Fibroblast of villous mesenchyme (primary cell): ENCODE results near the gene CLEC7A. TPM values are rescaled to one million over a fixed set of nuclear protein-coding genes. Genes with fewer than 3 reads are reported as not detected.

Experiments used
- DNase-seq: peaks from one replicate; pipeline ENCODE4 v3.0.0-alpha.2; 2010; ENCODE audit warnings: low read depth
- H3K4me3 ChIP-seq: 2 replicates; pipeline ENCODE4 v1.5.1; 2011; ENCODE audit warnings: low read depth, mild to moderate bottlenecking, low read length
- total RNA-seq: library from RNA; depleted of rRNA; stranded (reverse); fragments of >200 nt; gene quantifications from 2 replicates; pipeline ENCODE4 v1.2.3, GENCODE V29; 2012
- TF ChIP-seq, protein P1 (sequence below): IDR thresholded peaks from 2 replicates; pipeline ENCODE4 v1.5.1; 2012; ENCODE audit warnings: low read depth, mild to moderate bottlenecking, low read length; ENCODE audit not compliant: insufficient read depth

CLEC7A gene
- total RNA-seq, 1 donor, result under 0.01 TPM

DNA sequence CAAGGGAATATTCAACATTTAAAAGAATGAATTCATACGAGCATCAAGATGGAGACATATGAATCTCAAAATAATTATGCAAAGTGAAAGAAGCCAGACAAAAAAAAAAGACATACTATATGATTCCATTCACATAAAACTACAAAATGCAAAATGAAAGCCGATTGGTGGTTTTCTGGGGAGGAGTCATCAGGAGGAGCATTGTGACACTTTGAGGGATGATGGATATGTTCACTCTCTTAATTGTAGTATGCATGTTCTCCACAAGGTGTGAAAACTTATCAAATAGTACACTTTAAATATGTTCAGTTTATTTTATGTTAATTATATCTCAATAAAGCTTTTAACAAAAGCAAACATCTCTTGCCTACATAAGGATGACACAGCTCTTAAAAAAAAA lies 28.4 kb upstream of the CLEC7A start:
- TF ChIP-seq, protein P1, sequence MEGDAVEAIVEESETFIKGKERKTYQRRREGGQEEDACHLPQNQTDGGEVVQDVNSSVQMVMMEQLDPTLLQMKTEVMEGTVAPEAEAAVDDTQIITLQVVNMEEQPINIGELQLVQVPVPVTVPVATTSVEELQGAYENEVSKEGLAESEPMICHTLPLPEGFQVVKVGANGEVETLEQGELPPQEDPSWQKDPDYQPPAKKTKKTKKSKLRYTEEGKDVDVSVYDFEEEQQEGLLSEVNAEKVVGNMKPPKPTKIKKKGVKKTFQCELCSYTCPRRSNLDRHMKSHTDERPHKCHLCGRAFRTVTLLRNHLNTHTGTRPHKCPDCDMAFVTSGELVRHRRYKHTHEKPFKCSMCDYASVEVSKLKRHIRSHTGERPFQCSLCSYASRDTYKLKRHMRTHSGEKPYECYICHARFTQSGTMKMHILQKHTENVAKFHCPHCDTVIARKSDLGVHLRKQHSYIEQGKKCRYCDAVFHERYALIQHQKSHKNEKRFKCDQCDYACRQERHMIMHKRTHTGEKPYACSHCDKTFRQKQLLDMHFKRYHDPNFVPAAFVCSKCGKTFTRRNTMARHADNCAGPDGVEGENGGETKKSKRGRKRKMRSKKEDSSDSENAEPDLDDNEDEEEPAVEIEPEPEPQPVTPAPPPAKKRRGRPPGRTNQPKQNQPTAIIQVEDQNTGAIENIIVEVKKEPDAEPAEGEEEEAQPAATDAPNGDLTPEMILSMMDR, result no peak
- H3K4me3 ChIP-seq, result no peak overlapping the region
- no peak for DNase-seq

DNA sequence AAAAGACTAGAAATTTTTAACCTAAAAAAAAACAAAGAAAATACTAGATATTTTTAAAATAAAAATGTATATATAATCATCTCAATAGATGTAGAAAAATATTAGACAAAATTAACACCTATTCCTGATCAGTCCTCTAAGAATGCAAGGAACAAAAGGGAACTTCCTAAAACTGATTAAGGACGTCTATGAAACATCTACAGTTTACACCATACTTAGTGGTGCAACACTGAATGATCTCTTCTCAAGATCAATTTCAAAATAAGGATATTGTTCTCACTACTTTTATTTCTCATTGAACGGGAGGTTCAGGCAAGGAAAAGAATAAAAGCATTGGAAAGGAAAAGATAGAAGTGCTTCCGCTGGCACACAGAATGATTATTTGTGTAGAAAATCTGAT lies 26.0 kb upstream of the CLEC7A start:
- no peak overlapping the region for H3K4me3 ChIP-seq
- TF ChIP-seq, protein P1, result no peak
- no peak for DNase-seq

DNA sequence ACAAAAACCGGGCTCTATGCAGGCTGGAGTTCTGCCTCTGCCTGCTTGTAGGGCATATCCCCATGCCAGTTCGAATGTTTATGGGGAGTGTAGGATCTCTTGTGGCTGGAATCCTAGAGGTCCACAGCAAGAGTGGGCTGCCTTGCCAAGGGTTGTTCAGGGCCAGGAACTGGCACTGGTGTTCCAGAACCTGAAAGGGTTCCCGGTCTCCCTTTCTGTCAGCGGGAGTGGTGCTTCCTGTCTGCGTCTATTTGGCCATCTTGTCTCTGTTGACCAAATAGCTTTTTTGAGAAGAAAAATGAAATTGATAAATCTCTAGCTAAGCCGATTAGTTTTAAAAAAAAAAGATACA lies 24.1 kb upstream of the CLEC7A start:
- TF ChIP-seq, protein P1, result no peak
- H3K4me3 ChIP-seq, result no peak overlapping the region
- DNase-seq, result no peak

DNA sequence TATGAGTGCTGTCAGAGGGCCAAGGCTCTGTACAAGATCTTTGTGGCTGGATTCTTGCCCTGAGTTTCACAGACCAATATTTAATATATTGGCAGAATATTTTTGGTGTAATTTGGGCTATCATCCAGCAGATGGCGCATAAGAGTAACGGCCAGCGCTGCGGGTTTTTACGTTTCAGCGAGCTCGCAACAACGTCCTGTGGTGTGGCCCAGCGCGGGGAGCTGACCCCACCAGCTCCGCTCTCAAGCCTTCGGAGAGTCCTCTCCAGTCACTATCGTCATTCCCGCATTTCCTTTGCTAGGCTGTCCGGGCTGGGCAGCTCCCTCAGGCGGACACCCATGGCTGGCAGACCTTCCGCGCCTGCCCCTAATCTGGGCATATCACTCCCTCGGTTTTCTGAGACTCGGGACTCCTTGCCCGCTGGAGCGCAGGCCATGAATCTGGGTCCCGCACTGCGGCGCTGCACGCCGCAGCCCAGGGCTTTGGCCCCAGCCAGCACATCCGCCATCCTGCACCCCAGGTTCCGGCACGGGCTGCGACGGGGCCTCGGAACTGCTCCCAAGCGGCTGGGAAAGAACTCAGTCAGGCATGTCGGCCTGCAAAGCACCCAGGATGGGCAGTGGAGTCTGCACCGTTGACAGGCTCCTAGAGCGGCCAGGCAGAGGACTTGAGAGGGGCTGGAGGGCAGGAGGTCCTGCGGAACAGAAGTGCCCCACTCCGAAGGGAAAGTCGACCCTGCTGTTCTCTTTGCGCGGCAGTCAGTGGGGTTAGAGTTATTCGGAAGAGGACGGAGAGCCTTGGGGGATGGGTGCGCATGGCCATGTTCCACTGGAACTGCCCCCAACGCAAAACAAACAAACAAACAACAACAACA lies 23.5 kb upstream of the CLEC7A start:
- peak overlapping the region; percentile 49 for H3K4me3 ChIP-seq
- TF ChIP-seq, protein P1, result peak; percentile 73
- peak; percentile 80 for DNase-seq

DNA sequence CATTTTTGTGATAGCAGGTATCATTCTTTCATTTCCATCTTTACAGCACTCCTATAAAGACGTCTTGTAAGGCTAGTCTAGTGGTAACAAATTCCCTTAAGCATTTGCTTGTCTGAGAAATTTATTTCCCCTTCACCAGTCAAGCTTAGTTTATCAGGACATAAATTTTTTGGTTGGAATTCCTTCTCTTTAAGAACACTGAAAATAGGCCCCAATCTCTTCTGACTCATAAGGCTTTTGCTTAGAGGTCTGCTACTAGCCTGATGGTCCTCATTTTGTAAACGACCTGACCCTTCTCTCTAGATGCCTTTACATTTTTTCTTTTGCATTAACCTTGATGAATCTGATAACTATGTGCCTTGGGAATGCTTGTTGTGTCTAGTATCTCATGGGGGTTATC lies 21.6 kb upstream of the CLEC7A start:
- no peak overlapping the region for H3K4me3 ChIP-seq
- TF ChIP-seq, protein P1, result no peak
- peak; percentile 36 for DNase-seq

DNA sequence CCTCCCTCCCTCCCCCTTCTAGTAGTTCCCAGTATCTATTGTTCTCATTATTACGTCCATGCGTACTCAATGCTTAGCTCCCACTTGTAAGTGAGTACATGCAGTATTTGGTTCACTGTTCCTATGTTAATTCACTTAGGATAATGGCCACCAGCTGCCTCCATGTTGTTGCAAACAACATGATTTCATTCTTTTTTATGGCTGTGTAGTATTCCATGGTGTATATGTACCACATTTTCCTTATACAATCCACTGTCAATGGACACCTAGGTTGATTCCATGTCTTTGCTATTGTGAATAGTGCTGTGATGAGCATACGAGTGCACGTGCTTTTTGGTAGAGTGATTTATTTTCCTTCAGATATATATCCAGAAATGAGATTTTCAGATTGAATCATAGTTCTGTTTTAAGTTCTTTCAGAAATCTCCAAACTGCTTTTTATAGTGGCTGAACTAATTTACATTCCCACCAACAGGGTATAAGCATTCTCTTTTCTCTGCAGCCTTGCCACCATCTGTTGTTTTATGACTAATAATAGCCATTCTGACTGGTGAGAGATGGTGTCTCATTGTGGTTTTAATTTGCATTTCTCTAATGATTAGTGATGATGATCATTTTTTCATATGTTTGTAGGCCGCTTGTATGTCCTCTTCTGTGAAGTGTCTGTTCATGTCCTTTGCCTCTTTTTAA lies 17.9 kb upstream of the CLEC7A start:
- DNase-seq, result no peak
- TF ChIP-seq, protein P1, result no peak

More for the DNA sequence above, 17.9 kb upstream of the CLEC7A start:
- H3K4me3 ChIP-seq, result no peak overlapping the region
